ENCODE data around the gene CACNA1C.

CACNA1C gene

DNA sequence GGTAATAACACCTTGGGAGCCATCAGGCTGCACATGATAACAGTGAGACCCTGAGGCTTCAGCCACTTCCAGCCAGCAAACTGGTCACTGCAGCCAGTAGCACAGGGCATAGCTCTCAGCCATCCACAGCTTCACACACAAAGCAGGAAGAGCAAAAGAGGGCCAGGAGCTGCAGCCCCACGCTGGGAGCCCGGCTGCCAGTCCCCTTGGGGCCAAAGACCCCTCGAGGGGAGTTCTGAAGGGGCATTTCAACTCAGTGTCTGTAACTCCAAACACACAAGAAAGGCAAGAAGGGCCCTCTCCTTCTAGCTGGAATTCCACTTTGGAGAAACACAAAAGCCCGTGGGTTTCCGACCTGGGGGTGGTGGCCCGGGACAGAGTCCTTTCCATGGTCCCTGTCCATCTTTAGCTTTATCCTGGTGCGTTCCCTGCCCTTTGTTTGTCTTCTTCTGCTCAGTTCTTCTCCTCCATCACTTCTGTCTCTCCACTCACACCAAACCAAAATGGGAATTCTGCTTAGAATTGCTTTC lies 590.2 kb downstream of the CACNA1C start:
- no peak for DNase-seq (ENCODE audit: low read depth)
- TF ChIP-seq, protein P1, sequence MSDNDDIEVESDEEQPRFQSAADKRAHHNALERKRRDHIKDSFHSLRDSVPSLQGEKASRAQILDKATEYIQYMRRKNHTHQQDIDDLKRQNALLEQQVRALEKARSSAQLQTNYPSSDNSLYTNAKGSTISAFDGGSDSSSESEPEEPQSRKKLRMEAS (IDR thresholded peaks at IDR 0.05; ENCODE audit: low read depth, low read length), result no peak
- TF ChIP-seq POLR2A (IDR thresholded peaks at IDR 0.05; ENCODE audit: extremely low read depth, insufficient read length), result no peak
- TF ChIP-seq, protein P2, sequence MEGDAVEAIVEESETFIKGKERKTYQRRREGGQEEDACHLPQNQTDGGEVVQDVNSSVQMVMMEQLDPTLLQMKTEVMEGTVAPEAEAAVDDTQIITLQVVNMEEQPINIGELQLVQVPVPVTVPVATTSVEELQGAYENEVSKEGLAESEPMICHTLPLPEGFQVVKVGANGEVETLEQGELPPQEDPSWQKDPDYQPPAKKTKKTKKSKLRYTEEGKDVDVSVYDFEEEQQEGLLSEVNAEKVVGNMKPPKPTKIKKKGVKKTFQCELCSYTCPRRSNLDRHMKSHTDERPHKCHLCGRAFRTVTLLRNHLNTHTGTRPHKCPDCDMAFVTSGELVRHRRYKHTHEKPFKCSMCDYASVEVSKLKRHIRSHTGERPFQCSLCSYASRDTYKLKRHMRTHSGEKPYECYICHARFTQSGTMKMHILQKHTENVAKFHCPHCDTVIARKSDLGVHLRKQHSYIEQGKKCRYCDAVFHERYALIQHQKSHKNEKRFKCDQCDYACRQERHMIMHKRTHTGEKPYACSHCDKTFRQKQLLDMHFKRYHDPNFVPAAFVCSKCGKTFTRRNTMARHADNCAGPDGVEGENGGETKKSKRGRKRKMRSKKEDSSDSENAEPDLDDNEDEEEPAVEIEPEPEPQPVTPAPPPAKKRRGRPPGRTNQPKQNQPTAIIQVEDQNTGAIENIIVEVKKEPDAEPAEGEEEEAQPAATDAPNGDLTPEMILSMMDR (IDR thresholded peaks at IDR 0.05; ENCODE audit: low read depth, low read length), result no peak
- no peak for TF ChIP-seq MYC (IDR thresholded peaks at IDR 0.05; ENCODE audit: low read depth, low read length)
- H3K4me3 ChIP-seq (ENCODE audit: low read depth, low read length), result no peak overlapping the region

DNA sequence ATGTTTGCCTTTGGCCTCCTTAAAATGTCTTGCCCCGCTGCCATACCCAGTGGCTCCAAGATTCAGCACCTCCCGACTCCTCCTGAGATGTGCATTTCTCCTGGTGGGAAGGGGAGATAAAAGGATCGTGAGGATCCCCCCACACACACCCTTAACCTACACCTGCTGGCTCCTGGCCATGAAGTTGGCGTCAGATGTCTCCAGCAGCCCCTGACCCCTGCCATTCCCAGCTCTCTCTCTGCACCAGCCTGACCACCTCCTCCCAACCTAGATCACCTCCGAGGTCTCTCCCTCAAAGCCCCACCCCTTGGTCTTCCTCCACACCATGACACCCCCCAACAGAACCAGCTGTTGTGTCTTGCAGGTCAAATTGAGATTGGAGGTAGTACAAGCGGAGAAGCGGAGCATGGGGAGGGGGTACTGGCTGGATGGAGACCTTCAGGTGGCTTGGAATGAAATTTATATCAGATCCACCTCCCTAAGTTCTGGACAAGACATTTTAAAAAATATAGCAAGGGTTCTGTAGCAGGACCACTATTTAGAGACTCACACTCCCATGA lies 590.9 kb downstream of the CACNA1C start:
- no peak overlapping the region for H3K4me3 ChIP-seq (ENCODE audit: low read depth, low read length)
- no peak for DNase-seq (ENCODE audit: low read depth)
- TF ChIP-seq POLR2A (IDR thresholded peaks at IDR 0.05; ENCODE audit: extremely low read depth, insufficient read length), result no peak
- TF ChIP-seq, protein P1 (IDR thresholded peaks at IDR 0.05; ENCODE audit: low read depth, low read length), result no peak
- no peak for TF ChIP-seq MYC (IDR thresholded peaks at IDR 0.05; ENCODE audit: low read depth, low read length)
- TF ChIP-seq, protein P2 (IDR thresholded peaks at IDR 0.05; ENCODE audit: low read depth, low read length), result no peak

DNA sequence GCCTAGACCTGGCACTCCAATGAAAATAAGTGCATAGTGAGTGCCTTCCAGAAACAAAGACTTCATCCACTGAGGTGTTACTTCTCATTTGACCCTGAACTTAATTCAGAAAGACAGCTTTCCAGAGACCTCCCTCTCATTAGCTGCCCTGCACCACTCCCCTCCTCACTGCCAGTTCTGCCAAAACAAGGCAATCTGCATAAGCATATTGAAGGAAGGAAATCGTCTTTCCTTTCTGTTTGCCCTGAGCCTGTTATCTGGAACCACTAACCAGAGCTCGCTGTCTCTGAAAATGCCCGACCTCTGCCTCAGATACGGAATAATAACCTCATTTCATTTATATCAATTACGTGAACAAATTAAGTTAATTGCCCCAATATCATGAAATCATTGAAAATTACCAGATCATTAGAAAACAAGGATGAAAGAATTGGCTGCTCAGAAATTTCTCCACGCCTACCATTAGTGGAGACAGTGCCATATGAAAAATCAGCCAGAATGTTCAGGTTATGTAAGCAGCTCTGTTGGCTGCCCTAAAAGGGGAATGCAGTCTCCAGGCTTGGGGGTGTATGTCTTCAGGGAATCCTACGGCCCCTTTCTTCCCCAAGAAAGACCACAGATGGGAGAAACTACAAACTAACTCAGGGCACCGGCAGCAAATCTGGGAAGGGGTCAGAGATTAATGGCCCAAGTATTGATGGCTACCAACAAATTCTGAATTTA lies 592.1 kb downstream of the CACNA1C start:
- DNase-seq (ENCODE audit: low read depth), result no peak
- H3K4me3 ChIP-seq (ENCODE audit: low read depth, low read length), result no peak overlapping the region
- TF ChIP-seq POLR2A (IDR thresholded peaks at IDR 0.05; ENCODE audit: extremely low read depth, insufficient read length) (no peak), MYC (IDR thresholded peaks at IDR 0.05; ENCODE audit: low read depth, low read length) (no peak)
- TF ChIP-seq, protein P1 (IDR thresholded peaks at IDR 0.05; ENCODE audit: low read depth, low read length), result no peak
- TF ChIP-seq, protein P2 (IDR thresholded peaks at IDR 0.05; ENCODE audit: low read depth, low read length), result no peak

DNA sequence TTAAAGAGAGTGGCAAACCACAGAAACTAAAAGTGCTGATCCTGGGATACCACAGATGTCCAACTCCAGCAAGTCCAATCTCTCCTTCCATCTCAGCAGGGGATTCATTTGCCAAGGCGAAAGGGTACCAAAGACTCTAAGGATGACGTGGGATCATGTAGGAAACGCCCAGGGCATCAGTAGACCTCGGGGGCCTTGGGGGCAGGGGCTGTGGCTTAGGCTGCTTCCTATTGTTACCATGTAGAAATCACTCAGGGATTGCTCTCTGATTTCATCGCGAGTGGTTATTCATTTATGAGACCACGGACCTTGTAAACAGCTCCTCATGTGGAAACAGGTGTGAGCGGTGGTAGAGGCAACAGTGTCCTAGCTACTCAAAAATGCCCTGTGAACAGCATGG lies 592.7 kb downstream of the CACNA1C start:
- H3K4me3 ChIP-seq (ENCODE audit: low read depth, low read length), result no peak overlapping the region
- TF ChIP-seq, protein P1 (IDR thresholded peaks at IDR 0.05; ENCODE audit: low read depth, low read length), result no peak
- no peak for TF ChIP-seq POLR2A (IDR thresholded peaks at IDR 0.05; ENCODE audit: extremely low read depth, insufficient read length)
- no peak for TF ChIP-seq MYC (IDR thresholded peaks at IDR 0.05; ENCODE audit: low read depth, low read length)
- TF ChIP-seq, protein P2 (IDR thresholded peaks at IDR 0.05; ENCODE audit: low read depth, low read length), result no peak
- no peak for DNase-seq (ENCODE audit: low read depth)

DNA sequence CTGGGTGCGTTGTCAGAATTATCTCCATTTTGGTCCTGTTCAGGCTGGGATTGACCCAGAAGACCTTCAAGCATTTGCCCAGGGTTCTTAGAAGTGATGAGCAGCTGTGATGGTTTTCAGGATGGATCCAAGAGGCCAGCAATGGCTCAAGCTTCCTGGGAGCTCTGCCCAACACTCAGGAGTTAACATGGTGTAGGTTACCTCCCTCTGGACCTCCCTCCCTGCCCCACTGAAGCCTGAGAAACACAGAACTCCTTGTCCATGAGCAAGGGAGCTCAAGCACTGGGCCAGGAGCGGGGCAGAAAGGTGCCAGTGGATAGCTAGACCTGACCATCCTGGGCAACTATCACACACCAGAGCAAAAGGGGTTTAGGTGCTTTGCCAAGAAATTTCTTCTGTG lies 593.6 kb downstream of the CACNA1C start:
- no peak overlapping the region for H3K4me3 ChIP-seq (ENCODE audit: low read depth, low read length)
- TF ChIP-seq, protein P1 (IDR thresholded peaks at IDR 0.05; ENCODE audit: low read depth, low read length), result no peak
- TF ChIP-seq, protein P2 (IDR thresholded peaks at IDR 0.05; ENCODE audit: low read depth, low read length), result no peak
- no peak for TF ChIP-seq MYC (IDR thresholded peaks at IDR 0.05; ENCODE audit: low read depth, low read length)
- no peak for TF ChIP-seq POLR2A (IDR thresholded peaks at IDR 0.05; ENCODE audit: extremely low read depth, insufficient read length)
- DNase-seq (ENCODE audit: low read depth), result no peak
